GM19452 (cell line): Measurements from ENCODE around the gene CTIF.

ENCODE experiments used
- ATAC-seq: cut with Tn5 transposase; IDR thresholded peaks from one replicate; pipeline ENCODE4 v1.9.1; 2021; ENCODE audit not compliant: unreplicated experiment

Gene CTIF

DNA sequence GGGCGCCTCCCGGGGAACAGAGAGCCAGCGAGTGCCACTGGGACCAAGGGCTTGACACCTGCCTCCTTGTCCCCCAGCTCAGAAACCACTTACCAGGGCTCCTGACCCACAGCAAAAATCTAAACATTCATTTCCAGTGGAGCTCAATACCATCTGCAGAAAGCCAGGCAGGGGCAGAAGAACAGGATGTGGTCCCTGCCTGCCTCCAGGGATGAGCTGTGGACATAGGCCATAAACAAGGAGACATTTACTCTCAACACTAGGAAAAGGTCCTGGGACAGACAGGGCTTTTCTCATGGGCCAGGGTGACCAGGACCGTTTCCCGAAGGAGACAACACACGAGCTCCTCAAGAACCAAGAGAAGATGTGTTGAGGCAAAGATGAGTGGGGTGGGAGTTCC is 203.0 kb downstream of the CTIF start:
- no peak for ATAC-seq

DNA sequence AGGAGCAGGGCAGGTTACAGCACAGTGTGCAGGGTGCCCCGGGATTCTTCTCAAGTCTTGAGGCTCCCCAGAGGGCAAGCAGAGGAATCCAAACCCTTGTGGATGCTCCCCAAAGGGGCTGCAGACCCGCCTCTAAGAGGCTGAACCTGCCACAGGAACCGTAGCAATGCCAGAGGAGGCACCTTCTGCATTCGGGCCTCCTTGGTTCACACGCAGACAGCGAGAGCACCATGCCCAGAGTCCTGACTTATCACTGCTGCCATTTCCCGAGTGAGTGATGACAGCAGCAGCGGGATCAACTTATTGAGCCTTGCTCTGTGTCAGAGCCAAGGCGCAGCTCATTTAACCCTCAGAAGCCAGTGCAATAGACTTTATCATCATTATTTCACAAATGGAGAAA is 203.5 kb downstream of the CTIF start:
- no peak for ATAC-seq

DNA sequence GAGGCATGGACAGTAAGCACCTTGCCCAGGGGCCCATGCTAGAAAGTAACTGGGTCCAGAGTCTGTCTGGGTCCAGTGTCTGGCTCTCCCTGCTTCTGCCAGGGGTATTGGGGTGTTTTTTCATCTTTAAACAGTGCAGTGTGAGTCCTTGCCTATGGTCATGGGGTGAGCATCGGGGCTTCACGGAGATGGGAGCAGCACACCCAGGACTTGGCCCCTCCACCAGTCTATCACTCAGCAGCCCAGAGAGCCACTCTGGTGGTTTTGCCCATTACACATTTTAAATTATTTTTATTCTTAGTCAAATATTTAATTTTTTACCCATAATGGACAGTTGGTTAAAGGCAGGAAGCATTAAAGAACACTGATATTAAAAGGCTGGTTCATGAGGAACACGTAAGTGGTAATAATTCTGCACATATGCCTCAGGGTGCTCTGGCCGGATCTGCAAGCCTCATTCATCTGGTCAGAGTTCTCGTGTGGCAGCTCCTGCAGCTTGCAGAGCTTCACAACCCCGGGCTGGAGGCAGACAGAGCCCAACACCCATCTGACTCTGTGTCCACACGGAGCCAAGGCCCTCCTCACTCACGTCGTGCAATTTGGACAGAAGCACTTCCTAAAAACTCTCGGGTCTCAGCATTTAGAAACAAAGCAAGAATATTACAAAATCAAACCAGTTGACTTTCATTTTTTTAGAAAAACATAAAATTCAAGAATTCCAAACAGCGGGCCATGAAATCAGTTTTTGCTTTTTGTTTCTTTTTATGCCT is 204.1 kb downstream of the CTIF start:
- no peak for ATAC-seq

DNA sequence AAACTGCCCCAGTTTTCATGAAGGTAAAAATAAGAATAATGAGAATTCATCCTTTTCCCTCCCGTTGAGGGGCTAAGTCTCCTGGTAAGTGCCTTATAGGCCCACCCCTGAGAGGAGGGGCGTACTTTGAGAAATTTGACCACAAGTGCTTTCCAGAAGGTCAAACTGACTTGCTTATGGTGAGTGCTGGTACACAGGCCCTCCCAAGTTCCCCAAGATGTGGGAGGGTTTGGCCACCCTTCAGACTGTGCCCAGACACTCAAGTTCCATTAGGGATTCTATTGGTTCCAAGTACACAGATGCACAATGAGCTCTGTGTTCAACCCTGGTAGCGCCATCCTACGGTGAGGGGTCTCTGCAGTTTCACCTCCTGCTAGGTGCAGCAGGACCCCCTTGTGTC is 205.1 kb downstream of the CTIF start:
- no peak for ATAC-seq

DNA sequence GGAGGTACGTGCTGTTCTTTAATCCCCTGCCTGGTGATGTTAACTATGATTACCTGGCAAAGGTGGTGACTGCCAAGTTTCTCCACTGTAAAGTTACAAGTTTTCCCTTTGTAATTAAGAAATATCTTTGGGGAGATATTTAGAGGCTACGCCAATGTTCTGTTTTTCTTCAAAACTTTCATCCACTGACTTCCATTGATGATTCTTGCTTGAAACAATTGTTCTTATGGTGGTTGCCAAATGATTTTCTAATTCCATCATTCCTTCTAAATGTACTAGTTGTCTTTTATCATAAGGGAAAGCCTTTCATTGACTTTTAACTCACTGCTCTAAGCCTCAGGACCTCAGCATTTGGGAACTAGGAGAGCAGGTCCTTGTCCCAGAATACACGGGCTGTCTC is 206.5 kb downstream of the CTIF start:
- no peak for ATAC-seq

DNA sequence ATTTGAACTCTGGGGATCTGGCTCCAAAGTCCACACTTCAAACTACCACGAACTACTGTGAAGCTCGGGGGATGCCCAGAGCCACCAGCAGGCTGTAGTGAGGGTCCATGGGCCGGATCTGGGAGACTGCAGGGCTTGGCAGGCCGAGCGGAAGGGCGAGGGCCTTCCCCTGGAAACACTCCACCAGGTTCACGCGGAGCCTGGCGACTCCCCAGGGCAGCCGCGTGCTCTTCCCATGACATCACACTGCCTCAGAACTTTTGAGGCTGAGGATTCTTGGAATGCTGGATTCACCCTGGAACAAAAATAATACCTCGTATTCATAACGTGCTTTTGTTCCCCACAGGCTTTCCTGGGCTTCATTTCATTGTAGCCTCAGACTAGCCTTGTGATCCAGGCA is 210.9 kb downstream of the CTIF start:
- ATAC-seq: no peak

DNA sequence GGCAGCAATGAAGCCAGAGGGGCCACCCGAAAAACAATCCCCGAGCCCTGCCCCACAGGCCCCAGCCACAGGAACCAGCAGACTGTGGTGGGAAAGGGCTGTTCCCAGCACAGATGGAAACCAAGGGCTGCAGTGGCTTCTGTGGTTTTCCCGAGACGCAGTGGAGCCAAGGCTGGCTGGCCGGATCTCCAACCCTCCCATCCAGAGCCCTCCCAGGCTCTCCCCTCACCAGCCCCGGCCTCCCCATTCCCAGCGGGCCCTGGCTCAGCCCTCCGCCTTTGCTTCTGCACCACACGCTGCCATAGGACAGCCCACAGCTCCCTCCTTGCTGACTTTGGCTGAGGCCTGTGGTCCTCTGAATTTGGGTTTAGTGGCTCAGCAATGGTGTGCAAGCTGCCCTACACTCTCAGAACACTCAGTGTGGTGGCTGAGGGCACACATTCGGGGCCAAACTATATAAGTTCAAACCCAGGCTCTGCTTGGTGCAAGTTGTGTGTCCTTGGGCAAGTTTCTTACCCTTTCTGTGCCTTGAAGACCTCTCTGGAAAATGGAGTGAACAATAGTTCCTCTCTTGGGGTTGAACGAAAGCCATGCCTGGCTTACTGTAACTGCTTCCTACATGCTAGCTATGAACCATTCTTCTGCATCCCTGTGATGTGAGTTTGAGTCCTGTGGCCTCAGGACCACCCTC is 211.8 kb downstream of the CTIF start:
- ATAC-seq: no peak

DNA sequence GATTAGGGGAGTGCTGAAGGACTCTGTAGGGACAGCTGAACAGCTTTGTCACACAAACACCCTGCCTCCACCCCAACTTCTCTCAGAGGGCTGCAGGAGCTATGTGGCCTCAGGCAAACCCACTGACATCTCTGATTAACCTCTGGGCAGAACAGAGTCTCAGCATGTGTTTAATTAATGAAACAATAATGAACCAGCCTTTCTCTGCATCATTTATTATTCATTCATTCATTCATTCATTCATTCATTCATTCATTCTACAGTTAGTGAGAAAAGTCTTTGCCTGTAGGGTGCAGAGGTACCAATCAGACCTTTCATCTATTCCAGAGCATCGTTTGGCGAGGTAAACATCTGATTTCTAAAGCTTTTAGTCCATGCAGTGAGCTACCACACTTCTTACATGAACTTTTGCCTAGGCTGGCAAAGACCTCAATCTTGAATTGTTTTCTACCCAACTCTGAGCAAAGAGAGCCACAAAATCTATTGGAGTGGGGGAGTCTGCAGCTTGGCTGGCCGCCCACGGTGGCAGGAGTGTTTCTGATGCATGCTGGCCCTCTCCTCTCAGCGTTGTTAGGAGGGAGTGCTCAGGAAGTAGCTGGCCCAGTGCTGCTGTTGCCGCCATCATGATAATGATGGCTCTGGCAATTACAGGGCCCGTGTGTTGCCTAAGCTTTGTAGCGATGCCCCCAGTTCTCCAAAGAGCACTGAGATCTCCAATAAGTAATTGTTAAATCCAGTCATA is 213.1 kb downstream of the CTIF start:
- ATAC-seq: no peak

DNA sequence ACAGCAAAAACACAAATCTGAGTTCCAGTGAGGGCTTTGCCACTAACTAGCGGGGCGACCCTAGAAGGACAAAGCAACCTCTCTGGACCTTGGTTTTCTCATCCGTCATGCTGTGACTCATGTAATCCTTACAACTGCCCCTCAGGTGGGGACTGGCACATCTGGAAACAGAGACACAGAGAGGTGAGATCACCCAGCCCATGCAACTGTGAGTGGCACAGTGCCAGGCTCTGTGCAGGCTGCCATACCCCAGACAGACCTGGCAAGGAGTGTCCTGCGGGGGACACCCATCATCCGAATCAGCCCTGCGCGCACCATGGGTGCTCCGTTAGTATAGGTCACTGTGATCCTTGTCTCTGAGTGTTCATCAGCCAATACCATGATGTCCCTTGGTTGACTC is 213.6 kb downstream of the CTIF start:
- no peak for ATAC-seq

DNA sequence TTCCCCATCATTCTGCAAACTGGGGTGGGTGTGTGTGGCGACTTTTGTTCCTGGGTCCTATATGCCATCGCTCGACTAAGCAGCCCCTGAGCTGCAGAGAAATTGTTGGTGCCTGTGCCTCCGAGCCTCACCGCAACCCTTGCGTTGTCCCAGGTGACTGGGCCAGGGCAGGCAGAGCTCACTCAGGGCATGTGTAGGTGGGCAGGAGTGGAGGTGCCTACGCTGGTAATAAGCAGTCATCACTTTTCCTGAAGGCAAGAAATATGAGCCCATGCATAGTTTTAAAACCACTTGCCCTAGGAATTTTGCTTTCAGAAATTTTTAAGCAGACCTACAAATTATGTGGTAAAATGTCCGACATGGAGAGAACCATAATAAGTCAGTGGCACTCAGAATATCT is 214.1 kb downstream of the CTIF start:
- ATAC-seq: no peak

DNA sequence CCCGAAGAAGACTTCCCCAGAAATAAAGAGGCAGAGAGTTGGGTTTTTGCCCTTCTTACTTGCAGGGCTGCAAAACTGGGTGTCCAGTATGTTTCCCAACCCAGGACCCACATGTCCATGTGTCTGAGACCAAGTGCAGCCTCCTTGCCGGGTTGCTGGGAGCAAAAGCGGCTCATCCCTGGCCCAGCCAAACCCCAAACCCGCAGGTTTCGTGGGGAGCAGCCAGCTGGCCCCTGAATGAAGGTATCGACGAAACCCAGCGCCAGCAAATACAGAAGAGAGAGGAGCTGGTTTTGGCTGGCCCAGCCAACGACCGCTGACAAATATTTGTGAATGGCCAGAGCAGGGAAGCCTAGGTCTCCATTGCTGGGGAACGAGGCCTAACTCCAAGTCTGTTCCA is 214.9 kb downstream of the CTIF start:
- ATAC-seq: no peak

DNA sequence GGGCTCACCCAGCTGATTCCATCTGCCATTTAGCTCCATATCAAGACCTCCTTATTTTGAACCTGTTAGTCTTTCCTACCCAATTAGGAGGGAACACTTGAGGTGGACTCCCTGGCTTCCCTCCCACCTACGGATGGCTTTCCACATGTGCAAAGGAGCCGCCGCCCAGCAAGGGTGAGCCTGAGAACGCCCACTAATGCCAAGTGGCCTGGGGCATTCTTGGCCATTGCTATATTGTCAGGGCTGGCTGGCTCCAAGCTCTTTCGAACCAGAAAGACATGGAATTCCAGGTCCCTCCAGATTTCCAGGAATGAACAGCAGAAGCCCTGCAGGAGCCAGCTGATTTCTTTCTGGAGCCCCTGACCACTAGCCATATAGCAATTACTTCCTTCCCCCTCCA is 215.7 kb downstream of the CTIF start:
- no peak for ATAC-seq

DNA sequence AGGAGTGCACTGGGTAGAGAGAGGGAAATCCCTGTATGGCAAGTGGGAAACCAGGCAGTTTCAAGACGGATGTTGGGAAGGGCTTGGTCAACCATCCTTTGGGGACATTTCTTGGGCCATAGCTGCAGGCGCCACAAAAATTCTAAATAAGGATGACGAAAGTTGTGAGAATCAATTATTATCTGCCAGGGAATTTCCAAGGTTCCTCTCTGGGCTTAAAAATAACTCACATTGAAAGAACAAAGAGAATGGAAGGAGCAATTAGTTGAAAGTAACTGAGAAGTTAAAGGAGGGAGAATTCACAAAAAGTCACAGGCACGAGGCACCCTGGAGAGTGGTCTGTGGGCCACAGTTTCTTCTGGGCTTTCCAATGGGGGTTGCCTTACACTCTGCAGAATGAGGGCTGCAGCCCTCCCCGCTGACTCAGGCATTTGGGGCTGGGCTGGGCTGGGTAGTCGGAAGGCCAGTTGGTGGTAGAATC is 216.2 kb downstream of the CTIF start:
- ATAC-seq: no peak

DNA sequence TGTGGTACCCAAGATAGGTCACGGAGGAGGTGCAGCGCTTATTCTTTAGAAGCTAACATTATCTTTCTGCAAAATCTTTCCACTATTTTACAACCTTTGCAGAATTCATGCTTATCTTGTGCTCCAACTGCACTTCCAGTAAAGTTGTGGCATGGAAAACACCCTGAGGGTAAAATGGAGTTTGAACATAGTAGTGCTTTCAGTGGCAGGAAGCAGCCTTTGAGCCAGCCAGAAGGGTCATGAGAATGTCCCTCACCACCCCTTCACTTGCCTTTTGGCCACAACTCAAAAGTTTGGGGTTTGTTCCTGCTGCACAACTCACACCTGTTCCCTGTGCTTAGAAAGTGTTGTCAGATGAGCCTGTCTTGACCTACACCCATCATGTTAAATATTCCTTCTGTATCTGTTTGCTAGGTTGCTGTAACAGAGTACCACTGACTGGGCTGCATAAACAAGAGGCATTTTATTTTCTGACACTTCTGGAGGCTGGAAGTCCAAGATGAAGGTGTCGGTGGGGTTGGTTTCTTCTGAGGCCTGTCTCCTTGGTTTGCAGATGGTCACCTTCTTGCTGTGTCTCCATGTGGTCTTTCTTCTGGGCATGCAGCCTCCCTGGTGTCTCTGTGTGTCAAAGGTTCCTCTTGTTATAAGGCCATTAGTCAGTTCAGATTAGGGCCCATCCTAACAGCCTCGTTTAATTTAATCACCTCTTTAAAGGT is 217.8 kb downstream of the CTIF start:
- ATAC-seq: no peak

DNA sequence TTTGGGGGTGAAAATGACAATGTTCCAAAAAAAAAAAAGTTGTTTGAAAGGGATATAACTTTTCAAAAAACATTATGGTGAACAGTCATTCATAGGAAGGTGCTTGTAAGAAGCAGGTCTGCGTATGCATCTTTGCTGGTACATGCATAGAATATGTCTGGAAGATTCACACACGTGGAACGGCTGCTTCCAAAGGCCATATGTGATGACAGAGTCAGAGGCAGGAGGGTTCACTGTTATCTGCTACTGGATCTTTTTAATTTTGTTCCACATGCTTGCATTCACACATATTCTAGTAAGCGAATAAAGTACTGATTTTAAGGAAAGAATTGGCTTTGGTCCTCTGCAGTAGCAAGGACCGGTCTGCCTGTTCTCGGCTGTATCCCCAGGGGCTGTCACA is 218.5 kb downstream of the CTIF start:
- ATAC-seq: no peak

DNA sequence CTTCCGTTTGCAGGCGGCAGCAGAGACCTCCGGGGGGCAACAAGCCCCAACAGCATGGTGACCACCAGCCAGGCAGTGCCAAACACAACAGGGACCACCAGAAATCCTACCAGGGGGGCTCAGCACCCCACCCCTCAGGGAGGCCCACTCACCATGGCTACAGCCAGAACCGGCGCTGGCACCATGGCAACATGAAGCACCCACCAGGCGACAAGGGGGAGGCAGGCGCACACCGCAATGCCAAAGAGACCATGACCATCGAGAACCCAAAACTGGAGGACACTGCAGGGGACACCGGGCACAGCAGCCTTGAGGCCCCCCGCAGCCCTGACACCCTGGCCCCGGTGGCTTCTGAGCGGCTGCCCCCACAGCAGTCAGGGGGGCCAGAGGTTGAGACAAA is 219.1 kb downstream of the CTIF start:
- ATAC-seq: no peak

DNA sequence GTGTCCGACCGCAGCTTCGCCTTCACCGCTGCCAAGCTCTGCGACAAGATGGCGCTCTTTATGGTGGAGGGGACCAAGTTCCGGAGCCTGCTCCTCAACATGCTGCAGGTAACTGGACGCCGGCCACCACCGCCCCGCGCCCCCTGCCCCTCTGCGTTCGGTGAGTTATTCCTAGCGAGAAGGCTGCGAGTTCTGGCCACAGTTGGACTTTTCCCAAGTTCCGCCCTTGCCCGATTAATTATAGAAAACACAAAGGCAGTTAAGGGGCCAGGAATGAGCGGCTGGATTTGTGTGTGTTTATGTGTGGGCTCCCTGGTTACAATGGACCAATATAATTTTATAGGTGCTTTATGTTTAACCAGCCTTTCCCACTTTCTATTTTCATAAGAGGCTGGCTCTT is 222.8 kb downstream of the CTIF start:
- ATAC-seq: no peak

DNA sequence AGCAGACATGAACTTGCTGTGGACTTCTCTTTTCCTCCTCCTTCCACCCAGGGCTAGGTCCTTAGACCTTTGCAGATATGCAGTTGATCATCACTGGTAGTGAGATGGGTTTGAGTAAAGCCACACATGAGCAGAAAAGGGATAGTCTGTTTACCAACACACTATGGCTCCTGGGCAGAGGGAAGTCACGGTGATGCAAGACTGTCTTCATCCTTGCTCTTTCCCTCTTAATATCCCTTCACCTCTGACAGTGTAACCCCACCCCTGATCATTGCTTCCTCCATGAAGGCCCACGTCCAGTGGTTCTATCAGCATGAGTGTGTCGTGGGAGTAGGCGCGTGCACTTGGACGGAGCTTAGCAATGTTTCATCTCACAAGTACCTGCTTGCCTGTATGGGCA is 223.2 kb downstream of the CTIF start:
- no peak for ATAC-seq

DNA sequence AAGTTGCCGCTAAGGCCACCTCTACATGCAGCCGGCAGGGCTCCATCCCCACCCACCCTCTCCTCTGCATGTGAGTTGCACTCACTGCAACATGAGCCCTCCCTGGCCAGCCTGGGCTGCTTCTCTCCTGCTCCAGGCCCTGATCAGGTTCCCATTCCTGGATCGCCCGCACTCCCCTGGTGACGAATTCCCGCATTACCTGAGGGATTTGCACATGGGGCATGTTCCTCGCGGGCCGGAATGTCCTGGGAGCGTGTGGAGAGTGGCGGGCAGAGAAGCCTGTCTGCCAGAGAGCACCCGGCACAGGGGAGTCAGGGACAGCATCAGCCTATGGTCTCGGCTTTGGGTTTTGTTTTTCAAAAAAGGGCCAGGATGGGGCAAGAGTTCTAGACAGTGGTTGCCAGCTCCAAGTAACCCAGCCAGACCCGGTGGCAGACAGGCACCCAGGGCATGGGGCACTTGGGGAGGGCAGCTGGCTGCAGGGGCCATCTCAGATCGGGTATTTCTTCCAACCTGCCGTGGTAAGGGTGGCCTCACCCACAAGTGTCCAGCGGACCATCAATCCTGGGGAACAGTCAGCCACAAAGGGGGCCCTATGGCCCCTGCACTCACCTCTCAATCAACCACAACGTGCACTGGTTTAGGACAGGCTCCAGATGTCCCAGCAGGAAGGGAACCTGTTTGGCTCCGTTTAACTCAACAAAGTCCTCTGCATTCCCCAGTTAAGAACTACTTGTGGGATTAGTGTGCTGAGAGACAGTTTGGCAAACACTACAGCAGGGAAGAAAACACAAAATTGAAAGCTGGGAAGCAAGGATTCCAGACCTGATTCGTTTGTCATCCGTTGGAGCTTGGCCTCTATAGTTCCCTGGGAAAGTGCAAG is 224.2 kb downstream of the CTIF start:
- no peak for ATAC-seq

DNA sequence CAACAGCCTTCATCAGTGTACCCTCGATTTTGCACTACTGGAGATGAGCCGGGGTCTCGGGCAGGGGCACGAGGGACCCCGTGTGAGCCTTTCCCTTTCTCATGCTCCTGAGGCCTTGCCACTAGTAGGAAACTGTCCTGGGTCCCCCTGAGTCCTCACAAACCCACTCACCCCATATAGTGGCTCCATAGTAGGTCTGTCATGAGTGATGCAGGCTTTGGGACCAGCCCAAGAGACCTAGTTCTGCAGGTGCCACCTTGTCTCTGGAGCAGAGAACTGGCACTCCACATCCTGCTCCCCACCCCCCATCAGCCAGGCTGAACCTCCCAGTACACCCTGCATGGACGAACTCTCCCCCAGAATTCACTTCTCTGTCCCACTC is 224.9 kb downstream of the CTIF start:
- ATAC-seq: no peak
